Hematopoietic multipotent progenitor cell treated with erythropoietin and hydrocortisone succinate and interleukin-3 and kit ligand, for 15 days (in vitro differentiated cells): Measurements from ENCODE around the gene ARHGAP5.

ENCODE experiments used
- DNase-seq: peaks from one replicate; pipeline ENCODE4 v3.0.0-alpha.2; 2015; ENCODE audit warnings: low spot score

ARHGAP5 gene

DNA sequence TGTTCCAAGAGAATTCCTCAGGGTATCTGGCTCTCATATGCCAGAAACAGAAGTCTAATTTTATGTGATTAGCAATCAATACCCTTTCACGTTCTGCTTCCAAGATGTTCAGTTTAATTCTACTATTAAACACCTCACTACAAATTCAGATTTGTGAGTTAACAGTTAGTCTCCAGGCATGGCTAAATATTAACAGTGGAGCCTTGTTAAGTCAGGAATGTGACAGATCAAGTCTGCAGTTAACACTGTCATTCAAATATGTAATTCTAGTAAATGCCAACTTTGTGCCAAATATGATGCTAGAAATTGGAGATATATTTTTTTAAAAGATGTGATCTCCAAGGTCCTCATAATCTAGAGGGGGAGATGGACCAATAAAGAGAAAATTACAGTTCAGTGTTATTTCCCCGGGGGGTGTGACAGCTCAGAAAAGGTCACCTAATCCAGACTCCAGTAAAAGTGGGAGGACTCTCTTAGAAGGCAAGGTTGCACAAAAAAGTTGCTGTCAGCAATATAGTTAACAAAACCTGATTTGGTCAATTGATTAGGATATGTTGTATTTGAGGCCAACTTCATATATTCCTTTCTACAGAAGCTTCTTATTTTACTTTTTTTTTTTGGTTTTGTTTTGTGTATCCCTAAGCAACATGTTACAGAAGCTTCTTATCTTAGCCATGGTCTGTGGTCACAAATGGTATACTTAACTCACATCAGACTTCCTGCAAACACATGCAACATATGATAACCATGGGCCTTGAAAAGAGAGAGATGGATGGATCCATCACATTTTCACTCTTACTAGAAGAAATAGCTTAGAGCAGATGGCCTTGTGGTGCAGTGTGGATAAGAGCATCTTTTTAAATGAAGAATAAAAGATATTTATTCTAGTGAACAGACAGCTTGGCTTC, 106.3 kb downstream of the ARHGAP5 start:
- no peak for DNase-seq

DNA sequence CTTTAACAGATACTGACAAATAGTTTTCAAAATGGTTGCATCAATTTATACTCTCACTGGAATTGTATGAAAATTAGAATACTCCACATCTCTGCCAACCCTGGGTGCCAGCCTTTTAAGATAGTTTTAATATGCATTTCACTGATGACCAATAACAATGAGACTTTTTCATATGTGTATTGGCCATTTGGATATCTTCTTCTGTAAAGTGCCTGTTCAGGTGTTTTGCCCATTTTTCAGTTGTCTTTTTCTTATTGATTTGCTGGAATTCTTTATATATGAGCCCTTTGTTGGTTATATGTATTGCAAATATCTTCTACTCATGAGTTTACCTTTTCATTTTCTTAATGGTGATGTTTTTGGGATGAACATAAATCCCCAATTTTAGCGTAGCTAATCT, 108.0 kb downstream of the ARHGAP5 start:
- DNase-seq, result no peak

DNA sequence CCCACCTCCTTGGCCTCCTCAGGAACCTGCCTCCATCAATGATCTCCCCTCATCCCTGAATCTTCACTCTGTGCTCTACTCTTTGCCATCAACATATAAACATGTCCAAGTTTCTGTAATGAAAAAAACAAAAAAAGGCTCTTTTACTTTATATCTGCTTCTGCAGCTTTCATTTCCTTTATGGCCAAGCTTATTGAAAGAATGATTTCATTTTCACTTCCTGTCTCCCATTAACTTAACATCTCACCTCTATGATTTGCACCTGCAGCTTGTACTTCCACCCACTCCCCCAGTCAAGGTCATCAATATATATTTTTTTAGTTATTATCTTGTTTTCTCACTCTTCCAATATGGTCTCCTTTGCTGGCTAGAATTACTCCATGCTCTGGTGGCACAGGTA, 109.1 kb downstream of the ARHGAP5 start:
- DNase-seq, result no peak

DNA sequence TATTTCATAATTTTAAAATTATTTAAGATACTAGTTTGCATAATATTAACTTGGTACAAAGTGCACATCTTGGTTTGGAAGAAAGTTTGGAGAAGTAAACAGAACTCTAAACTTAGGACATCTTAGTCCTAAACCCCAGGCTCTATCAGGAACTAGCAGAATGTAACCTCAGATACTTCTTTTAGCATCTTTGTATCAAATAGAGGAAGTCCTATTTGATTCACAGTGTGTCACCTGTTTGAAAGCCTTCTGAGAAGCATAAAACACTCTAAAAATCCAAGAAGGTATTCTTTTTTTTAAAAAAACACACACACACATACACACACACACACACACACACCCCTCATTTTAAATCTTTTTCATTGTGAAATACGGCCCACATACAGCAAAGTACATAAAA, 112.7 kb downstream of the ARHGAP5 start:
- DNase-seq, result no peak

DNA sequence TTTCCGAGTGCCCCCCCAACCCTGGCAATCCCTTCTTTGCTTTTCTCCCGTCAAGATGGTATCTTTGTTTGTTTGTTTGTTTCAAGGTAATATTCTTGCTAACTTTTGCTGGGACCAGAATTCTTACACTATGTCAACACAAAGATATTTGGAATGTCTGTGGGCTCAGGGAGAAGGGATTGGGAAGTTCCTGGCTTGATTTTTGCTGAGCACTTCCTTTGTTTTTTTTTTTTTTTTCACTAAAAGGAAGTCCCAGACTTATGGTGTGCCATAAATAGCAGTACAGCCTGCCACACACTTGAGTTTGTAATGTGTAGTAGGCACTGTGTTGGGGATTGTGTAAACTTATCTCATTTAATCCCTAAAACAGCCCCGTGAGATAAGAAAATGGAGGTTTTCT, 113.6 kb downstream of the ARHGAP5 start:
- no peak for DNase-seq

DNA sequence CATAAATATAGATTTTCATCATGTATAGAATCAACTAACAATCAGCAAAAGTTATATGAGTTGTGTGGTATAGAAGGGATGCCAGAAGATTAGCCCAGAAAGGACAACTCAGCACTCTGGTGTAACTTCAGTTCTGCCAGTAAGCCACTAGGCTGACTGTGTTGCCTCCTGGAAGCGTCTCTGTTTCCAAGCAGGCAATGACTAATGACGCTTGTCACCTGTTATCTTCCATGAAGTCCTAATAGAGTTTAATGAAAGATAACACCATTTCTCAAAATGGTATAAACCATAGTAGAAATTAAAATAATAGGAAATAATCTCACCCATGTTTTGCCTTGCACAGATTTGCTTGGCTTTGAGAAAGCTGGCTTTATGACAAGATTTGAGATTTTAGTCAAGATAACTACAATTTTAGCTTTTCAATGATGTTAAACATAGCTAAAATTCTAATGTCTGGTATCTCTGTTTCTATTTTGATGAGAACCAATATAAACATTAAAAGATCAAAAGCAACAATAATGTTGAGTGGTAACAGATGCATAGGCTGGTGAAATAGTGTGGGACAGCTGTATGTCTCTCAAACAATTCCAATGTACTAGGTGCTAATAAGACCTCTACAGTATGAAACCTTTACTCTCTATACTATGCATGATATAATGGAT, 115.7 kb downstream of the ARHGAP5 start:
- no peak for DNase-seq

DNA sequence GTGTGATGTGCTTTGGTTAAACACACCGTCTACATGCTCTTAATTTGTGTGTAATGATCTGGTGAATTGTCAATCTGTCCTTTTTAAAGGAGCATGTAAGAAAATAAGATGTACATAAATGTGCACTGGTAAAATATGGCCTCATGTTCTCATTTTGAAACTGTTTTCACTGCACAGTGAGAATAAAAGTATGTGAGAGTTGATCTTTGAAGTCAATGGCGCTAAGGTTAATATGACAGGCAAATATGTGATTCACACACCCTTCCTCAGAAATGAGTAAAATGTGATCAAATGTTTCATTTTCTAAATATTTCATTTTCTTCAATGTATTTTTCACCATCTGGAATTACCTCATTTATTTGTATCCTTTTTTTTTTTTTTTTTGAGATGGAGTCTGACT, 116.4 kb downstream of the ARHGAP5 start:
- no peak for DNase-seq

DNA sequence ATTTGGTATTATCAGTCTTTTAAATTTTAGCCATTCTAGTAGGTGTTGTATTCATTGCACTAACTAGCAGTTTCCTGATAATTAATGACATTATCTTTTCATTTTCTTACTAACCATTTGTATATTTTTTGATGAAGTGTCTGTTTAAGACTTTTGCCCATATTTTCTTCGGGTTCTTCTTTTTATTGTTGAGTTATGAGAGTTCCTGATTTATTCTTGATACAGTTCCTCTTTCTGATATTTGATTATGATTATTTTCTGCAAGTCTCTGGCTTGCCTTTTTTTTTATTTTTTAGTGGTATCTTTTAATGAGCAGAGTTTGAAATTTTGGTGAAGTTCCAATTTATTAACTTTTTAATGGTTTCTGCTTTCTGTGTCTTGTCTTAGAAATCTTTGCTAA, 118.5 kb downstream of the ARHGAP5 start:
- DNase-seq, result no peak

DNA sequence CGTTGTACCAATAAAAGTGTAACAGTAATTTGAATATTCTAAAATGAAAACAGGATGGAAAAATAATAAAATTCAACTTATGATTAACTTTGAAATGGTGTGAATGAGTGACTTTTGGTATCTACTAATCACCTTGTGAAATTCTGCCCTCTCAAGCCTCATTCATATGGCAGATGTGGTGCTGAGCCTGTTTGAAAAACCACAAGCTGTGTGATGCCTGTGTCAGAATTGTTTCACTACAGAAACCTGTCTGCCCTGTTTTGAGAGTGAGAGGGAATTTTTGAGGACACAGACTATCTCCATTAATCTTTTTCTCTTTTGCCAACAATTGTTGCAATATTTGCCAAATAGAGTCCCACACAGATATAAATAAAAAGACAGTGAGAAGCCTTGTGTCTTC, 120.8 kb downstream of the ARHGAP5 start:
- no peak for DNase-seq

DNA sequence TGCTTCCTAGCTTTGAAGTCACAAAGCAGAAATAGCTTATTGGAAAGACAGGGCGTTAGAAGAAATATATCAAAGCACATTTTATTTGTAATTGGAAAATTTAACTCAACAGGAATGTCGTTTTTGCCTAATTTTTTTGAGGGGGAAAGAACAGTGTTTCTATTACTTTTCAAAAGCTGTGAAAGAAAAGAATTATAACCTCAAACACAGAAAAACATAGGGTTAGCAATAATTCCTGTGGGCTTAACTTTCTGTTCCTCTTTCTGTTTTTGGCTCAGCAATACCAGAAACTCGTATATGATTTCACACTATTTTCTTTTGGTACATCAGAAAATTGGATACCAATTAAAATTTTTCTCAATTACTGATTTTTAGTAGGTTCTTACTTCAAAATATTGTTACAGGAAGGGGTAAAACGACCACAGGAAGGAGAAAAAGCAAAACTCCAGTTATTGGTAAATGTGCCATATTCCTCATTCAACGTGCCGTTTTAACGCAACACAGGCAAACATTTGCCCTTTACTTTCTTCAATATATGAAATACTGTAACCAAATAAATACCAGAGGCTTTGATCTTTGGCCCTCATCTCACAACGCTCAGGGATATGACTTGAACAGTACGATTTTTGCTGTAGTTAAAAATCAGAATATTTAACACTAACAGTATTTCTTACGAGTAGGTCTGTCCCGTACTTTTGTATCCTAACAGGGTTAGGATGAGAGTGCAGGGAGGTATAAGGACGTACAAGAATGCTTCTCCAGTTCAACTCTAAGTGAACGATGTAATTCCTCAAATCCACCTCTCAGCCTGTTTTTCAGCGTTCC, 123.5 kb downstream of the ARHGAP5 start:
- DNase-seq, result no peak

DNA sequence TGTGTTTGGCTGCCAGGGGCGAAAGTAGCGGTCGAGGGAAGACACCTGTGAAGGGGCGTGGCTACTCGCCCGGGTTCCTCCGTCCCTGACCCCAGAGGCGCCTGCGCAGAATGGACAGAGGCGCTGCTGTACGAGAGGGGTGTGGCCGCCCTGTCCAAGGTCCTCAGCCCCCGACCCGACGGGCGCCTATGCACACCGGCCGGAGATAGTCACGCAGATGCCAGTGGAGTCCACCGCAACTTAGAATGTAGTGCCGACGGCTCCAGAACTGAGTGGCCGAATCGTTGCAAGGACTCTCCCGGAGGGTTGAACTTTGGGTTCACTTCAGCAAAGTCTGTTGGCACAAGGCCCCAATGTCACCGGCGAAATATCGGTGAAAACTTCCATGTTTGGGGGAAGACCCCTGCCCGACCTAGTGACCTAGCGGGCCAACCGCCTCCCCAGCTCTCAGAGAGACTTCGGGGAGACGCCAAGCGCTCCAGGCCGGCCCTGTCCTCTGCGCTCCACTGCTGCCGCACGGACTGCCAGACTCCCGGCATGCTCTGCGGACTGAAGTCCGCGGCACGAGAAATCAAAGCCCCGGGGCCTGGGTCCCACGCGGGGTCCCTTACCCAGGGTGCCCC, 124.2 kb downstream of the ARHGAP5 start:
- peak; percentile 46 for DNase-seq

DNA sequence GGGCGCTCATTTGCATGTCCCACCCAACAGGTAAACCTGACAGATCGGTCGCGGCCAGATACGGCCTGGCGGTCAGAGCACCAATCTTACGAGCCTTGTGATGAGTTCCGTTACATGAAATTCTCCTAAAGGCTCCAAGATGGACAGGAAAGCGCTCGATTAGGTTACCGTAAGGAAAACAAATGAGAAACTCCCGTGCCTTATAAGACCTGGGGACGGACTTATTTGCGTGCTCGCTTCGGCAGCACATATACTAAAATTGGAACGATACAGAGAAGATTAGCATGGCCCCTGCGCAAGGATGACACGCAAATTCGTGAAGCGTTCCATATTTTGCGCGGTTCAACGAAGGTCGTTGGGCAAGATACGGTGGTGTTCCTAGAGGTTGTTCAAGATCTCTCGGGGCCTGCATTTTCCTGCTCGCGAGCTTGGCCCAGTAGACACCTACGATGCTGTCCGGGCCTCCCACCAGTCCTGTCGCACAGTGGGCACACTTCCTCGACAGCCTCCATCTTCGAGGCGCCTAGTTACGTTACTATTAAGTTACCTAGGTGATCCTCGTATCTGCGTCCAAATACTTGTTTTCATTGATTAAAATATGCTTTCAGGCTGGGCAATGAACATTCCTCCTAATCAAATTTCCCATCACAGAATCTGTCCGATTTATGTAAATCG, 124.8 kb downstream of the ARHGAP5 start, which contains the start of gene RNU6-7:
Gene RNU6-7 (plus strand): TSS at position 230 of the 675 bp plus-strand sequence.
- no peak for DNase-seq

DNA sequence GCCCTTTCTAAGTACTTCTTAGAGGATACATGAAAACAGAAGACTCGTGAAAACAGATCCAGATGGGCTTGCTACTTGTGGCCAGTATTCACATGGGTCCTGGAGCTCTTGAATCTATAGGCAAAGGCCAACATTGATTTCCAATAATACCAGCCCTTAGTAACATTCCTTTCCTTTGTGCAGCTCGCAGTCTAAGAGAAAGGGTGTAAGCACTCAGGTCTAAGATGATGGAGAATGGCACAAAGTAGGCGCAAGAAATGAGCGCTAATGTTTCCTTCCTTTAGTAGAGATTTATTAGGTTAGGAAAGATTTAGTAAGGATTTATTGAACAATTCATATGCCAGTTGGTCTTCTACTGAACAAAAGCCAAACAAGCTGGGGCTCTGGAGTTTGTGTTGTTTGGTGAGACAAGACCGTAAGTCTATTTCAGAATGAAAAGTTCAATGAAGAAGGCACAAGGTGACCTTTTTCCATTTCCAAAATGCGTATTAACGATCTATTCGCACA, 125.4 kb downstream of the ARHGAP5 start:
- DNase-seq, result no peak

DNA sequence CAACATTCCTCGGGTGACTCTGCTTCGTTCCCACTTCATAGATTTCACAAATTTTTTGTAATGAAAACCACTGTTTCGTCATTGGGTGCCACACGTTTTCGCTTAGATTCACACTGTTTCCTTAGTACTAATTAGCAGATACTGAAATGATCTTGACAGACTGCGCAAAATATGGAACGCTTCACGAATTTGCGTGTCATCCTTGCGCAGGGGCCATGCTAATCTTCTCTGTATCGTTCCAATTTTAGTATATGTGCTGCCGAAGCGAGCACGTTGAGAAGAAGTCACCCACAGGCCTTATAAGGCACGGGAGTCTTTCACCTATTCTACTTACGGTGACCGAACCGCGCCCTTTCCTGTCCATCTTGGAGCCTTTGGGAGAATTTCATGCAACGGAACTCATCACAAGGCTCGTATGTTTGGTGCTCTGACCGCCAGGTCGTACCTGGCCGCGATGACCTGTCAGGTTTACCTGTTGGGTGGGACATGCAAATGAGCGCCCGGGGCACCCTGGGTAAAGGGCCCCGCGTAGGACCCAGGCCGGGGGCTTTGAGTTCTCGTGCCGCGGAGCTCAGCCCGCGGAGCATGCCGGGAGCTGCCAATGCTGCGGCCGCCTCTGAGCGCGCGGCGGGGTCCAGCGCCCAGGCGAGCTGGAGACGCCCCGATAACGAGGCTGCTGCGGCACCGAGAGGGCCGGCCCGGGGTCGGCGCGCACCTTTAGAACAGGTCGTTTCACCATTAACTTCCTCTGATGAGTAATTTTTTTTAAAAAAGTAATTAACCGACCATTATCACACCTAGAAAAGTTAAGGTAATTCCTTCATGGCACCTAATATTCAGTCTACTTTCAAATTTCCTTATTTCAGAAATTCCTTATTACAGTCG, 126.1 kb downstream of the ARHGAP5 start, which contains the start of gene RNU6-8:
Gene RNU6-8 (minus strand): TSS at position 272 of the 885 bp plus-strand sequence.
- peak; percentile 63 for DNase-seq

DNA sequence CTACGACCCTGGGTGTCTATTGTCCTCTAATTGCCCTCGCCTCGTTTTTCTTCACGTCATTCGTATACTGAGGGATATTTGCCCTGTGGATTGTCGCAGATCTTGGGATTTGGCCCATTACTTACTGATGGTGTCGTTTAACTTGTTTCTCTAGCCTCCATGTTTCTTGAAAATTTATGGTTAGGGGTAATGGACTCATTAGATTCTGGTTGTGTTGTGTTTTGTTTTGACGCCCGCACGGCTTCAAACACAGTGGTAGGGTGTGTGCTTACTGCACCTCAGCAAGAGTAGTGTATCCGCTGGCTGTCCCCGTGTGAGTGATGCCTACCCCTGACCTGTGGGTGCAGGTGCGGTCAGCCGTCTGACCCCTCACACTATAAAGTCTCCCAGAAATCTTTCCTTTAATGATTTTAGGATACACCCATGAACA, 126.8 kb downstream of the ARHGAP5 start:
- DNase-seq, result no peak

DNA sequence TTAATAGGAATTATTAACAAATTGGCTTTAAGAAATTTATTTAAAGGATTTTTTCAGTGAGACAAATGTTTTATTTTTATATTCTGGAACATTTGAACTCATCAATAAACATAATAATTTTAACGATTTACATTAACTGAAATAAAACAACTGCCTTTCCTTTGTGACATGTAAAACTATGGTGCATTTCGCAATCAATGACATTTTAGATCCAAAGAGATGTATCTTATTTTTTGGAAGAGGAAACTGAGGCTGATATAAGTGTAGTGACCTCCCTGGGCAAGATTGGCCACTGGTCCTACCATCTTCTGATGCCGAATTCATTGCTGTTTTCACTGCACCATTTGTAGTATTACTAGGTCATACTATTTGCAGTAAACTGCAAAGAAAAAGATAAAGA, 128.4 kb downstream of the ARHGAP5 start:
- no peak for DNase-seq

DNA sequence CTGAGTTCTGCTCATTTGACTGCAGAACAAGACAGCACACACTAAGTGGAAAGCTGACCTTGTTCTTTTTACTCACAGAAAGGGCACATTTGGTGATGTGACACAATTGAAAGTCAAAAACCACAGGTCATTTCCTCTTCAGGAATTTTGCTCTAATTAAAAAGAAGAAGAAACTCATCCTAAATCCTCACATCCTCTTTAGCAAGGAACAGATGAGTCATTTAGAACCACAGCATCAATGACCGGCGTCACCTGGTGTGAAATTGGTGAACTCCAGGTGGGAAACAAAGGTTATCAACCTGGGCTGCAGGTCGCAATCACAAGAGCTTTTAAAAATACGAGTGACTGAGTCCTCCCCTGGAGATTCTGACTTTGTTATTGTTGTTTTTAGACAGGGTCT, 128.9 kb downstream of the ARHGAP5 start:
- no peak for DNase-seq

DNA sequence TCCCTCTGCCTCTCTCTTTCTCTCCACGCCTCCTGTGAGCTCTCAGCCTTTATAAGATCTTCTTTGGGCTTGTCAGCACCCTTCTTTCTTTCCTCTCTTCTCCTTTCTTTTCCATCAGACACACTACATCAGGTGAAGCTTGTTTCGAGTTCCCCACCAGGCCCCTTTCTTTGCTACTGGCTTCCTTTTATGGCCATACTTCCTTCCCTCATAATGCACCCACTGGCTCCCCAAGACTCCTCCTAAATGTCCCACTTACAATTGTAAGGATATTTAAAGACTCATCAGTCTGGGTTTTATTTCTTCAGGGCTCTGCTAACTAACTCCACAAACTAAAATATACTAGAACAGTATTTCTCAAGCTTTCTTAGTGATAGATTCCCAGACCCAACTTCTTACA, 129.4 kb downstream of the ARHGAP5 start:
- DNase-seq, result no peak

DNA sequence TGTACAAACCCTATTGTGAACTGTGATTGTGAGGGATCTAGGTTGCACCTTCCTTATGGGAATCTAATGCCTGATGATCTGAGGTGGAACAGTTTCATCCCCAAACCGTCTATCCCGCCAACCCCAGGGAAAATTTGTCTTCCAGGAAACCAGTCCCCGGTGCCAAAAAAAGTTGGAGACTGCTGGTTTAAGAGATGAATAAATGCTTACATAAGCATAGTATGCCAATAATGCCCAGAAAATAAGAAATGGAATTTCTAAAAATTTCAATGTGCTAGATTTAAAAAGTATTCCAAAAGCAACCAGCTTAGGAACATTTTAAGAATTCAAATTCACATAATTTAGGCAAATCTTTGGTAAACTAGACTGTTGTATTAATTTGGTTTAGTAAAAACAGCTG, 131.4 kb downstream of the ARHGAP5 start:
- no peak for DNase-seq
